ENCODE measurements around the gene IL1RL1.
A peak's percentile ranks its signal among the peaks of the same experiment; 100 is the strongest.

IL1RL1 gene

DNA sequence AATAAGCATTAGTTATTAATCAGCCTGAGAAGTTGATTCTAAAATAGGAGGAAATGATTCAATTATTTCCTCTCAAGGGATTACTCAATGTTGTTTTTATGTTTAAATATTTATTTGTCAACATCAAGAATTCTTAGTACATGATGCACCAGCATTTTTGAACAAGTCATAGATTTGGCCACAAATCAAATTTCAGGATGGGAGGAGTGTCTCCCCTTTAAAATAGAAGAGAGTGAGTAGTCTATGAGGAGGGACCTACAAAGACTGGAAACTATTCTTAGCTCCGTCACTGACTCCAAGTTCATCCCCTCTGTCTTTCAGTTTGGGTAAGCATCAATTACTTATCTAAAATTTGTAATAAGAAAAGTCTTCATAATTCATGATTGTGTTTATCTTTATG lies 25.6 kb downstream of the IL1RL1 start:
- DNase-seq (ENCODE audit: low spot score), result no peak

GRCh38 chr2:102337481-102338386 lies 26.4 kb downstream of the IL1RL1 start:
- DNase-seq (ENCODE audit: low spot score), result no peak

DNA sequence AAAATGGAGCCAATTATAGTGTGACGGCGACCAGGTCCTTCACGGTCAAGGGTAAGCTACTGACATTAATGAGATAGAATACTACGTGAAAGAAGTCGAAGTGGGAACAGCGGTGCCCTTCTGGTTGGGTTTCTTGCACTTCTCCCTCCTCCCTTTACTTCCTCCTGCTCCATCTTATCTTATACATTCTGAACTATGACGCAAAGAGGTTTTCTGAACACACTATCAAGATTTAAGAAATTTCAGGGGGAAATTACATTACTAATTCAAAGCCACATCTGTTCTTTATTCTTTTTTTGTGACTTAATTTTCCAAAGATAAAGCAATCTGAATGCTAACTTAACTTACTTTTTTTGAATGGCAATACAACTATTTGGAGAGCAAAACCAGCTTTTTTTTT lies 29.4 kb downstream of the IL1RL1 start:
- DNase-seq (ENCODE audit: low spot score), result no peak

DNA sequence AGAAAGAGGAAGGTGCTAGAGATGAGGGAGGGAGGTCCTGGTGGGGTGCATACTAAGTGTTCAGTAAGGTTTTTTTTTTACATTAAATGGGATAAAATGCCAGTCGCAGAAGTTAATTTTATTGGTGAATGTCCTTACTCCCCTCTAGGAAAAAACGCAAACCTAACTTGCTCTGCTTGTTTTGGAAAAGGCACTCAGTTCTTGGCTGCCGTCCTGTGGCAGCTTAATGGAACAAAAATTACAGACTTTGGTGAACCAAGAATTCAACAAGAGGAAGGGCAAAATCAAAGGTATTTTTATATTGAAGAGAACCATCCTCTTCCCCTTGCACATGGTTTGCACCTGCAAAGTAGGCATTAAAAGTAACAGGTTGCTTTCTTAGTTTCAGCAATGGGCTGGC lies 31.5 kb downstream of the IL1RL1 start:
- no peak for DNase-seq (ENCODE audit: low spot score)

DNA sequence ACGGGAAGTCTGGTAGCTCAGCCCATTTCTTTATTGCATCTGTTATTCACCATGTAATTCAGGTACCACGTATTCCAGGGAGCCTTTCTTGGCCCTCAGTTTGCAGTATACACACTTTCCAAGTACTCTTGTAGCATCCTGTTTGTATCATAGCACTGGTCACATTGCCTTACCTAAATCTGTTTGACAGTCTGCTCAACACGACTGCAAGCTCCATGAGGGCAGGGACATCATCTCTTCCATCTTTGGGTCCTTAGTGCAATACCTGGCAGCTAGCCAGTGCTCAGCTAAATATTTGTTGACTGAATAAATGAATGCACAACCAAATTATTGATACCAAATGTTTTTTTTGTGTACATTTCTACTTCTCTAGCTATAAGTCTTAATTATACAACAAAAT lies 33.0 kb downstream of the IL1RL1 start:
- DNase-seq (ENCODE audit: low spot score), result no peak

DNA sequence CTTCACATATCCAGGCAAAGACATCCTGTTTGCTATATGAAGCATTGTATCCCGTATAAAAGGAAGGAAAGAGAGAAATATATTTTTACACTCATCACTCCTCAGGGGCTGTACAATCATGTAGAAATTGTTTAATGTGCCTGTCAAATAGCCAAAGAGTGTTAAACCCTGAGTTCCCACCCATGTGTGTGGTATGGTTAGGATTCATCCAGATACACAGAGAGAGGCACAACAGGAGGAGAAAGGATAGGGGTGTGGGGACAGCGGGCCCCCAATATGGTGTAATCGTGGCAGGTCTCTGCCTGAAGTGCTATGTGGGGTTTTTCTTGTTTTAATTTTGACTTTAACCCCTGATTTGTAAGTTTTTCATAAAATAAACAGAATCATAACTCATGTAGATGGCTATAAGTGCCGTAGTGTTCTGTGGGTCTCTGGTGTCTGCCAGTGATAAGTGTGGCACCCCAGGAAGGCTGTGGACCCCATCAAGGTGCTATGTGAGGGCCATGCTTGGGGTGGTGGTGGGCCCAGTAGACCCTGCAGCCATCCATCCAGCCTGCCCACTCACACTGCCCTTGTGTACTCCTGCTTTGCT lies 34.1 kb downstream of the IL1RL1 start:
- no peak for DNase-seq (ENCODE audit: low spot score)

DNA sequence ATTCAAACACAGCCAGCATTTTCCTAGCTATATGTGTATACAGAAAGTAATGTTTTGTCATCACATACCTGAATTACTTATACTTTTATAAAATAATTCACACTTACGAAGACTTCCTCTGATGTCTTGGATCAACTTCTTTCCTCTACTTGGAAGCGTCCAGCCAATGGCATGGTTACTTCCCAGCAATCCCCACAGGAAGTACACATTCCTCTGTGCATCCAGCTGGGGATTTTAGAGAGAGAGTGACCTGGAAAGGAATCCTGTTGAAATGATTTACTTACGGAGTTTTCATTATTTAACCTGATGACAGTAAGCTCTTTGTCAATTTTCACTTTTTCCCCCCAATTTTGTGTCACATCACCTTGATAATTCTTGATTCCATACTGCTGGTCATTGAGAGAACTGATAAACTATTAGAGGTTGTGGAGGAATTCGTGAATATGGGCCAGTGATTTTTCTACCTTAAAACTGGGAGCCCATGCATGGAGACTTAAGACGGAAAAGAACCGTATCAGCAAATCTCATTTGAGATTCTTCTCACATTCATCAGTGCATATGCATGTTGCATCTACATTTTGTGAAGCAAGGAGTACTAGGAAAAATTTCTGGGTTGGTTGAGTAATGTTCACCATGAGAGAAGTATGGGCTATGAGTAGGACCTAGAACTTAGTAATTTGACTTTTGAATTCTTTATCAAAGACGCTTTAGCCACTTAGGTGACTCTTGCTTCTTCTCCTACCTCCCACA lies 35.2 kb downstream of the IL1RL1 start:
- no peak for DNase-seq (ENCODE audit: low spot score)

DNA sequence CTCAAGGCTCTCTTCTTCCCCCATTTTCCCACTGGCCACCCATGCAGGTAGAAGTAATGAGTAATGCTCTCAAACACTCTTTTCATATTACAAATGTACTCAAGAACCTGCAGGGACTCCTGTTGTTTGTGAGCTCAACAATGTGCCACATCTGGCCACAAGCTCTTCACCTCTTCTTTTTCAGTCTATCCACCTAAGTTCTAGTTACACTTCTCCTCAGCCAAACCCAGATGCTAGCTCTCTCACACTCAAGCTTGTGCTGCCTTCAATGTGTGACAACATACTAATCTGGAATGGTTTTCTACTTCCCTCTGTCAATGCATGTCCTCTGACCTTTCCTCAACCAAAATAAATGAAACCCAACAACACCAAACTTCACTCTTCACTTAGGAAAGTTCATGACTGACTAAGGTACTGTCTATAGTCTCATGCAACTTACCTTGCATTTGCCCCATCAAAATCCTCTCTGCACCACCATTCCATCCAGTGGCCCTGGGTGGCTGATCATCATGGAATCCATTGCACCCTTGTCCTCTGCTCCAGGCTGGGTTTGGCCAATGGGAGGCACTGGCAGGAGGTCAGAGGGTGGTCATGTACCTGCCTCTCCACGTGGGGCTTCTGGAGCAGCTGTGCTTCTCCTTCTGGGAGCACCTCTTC lies 38.9 kb downstream of the IL1RL1 start:
- no peak for DNase-seq (ENCODE audit: low spot score)

GRCh38 chr2:102355526-102356380 lies 44.4 kb downstream of the IL1RL1 start, which contains the start of gene IL18R1:
TSS of gene IL18R1 (plus strand) at chr2:102355796. CDS start at chr2:102362661, 6,865 bp downstream.
- peak; percentile 19 for DNase-seq (ENCODE audit: low spot score)

DNA sequence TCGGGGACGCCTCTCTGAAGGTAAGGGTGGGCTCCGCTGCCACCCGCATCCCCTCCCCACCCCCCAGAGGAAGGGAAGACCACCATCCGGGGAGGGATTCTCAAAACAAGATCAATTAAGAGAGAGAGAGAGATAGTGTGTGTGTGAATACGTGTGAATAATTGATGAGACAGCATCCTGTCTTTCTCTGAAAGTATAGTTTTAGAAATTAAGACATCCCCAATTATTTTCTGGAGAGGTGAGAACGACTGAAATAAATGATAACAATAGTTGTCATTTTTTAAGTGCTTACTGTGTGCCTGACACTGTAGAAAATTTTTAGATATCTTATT lies 45.0 kb downstream of the IL1RL1 start:
- no peak for DNase-seq (ENCODE audit: low spot score)

DNA sequence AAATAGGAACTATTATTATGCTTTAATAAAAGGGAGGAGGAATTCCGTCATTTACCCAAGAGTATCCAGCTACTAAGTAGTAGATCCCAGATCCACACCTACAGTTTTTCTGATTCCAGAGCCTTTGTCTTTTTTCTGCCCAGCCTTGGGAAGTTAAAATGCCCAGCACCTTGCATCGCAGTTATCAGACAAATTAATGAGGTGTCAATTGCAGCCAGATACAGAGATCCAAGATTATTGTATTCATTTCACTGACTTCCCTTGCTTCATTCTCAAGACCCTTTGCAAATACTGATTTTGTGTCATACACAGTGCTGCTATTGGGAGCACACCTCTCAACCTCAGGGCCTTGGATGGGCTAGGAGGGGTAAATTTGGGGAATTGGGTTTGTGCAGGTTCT lies 45.4 kb downstream of the IL1RL1 start:
- DNase-seq (ENCODE audit: low spot score), result no peak

DNA sequence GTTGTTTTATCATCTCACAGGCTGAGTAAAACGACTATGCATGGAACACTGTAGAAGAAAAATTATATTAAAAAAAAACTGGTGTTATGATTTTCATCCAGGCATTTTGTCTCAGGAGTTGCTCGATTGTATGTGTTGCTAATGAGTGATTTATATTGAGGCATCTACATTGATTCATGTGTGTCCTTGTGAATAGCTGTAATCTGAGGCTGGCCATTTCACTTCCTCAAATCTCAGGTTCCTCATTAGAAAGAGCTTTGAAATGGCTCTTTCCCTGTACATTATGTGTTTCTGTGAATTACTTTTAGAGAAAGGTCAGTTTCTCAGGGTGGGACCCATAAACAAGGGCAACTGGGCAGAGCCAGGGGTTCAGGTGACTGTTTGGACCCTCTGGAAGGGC lies 46.6 kb downstream of the IL1RL1 start:
- no peak for DNase-seq (ENCODE audit: low spot score)

GRCh38 chr2:102358496-102358895 lies 47.1 kb downstream of the IL1RL1 start:
- no peak for DNase-seq (ENCODE audit: low spot score)

GRCh38 chr2:102359527-102359926 lies 48.2 kb downstream of the IL1RL1 start:
- DNase-seq (ENCODE audit: low spot score), result no peak

DNA sequence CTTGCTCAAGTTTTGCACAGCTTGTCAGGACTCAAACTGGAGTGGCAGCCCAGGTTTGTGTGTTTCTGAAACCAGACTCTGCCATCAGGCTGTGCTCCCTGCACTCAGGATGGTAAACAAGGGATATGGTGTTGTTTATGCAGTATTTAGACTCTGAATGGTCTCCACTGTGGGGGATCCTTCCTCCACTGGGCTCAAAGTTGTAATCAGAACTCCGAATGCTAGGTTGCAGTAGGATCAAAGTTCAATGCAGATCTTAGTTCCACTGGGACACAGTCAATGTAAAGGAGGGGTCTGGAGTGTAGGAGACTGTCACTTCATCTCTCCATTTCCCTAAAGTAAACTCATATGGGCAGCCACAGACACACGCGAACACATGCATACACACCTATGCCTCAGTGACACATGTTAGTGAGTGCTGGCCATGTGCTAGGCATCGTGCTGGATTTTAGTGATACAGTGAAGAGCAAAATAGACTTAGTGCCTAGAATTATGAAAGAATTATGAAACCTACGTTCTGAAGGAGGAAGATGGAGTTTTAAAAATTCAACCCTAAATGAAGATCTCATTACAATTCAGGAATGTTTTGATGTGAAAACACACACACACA lies 50.4 kb downstream of the IL1RL1 start:
- no peak for DNase-seq (ENCODE audit: low spot score)

GRCh38 chr2:102365763-102366162 lies 54.4 kb downstream of the IL1RL1 start:
- DNase-seq (ENCODE audit: low spot score), result no peak

- no peak for DNase-seq (ENCODE audit: low spot score)
Measured at GRCh38 chr2:102366406-102367112, 55.2 kb downstream of the IL1RL1 start.

DNA sequence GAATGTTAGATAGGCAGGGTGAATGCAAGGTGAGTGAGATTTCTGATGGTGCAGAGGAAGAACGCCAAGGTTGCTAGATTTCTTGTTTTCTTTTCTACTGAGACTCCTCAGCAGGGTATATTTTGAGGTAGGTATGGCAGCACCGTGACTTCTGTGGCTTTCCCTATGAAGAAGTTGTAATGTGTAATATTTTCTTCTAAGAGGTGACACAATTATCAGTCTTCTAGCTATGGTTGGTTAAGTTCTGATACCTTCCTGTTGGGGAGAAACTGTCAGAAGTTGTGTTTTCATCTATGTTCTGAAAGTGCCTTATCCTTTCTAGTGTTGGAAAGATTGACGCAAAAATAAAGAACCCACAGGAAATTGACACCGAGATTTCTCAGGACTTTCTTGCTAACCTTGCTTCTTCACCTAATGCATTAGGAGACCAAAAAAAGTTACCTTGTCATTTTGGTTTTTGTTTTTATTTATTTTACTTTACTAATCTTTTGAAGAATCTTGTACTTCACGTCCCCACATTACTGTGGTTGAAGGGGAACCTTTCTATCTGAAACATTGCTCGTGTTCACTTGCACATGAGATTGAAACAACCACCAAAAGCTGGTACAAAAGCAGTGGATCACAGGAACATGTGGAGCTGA lies 56.1 kb downstream of the IL1RL1 start:
- DNase-seq (ENCODE audit: low spot score), result no peak

- DNase-seq (ENCODE audit: low spot score), result no peak
Measured at GRCh38 chr2:102368461-102369109, 57.2 kb downstream of the IL1RL1 start.
